SW 1271 (cell line): ENCODE data around the gene UHRF2.
"Not testable (repeated sequence)": the region's sequence is repeated elsewhere in the genome, so short reads cannot be mapped to it uniquely, and the experiment has no call there.

Experiments
- DNase-seq, 2 experiments: peaks; one replicate each; lab custom pipeline; 2025; lab: John Stamatoyannopoulos, UW

The UHRF2 gene

DNA sequence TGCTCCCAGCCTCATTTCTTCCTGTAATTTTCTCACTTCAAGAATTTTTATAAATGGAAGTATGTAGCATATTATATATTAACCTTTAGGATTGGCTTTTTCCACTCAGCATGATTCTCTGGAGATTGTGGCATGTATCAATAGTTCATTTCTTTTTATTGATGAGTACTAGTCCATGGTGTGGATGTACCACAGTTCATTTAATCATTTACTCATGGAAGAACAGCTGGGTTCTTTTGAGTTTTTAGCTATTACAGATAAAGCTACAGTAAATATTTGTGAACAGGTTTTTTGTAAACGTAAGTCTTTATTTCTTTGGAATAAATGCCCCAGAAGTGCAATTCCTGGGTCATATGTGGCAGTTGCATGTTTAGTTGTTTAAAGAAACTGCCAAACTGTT is 76.1 kb downstream of the UHRF2 start:
- no peak for DNase-seq

DNA sequence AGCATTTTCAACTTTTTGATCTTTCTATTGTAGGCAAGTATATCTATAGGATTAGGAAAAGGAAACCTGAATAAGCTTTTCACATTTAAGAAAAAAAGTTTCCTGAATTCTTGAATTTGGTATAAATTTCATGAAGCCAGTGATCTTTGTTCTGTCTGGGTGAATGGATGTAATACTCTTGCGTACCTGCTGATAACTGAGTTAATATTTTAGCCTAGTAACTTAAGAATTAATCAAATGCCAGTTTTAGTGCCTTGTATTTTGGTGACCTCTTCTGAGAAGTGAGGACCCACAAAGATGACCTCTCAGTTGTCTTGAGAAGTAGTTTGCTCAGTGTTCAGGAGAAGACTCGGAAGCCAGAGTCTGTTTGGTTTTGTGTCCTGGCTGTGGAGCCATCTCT is 77.9 kb downstream of the UHRF2 start:
- no peak for DNase-seq

DNA sequence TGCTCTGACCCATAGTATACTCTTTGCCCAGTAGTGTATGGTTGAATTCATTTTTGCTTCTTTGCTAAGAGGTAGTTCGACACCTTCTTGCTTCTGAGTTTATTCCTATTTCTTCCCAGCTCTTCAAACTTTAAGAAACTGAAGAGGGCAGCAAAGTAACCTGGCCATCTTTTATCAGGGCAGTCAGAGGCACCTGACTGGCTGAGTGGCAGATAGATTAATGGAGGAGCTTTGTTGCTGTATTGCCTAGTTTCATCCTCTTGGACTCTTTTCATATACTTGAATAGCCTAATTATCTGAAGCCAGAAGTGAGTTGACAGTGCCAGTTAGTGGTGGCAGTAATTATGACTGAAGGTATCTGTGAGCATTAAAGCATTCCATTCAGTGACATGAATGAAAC is 82.5 kb downstream of the UHRF2 start:
- DNase-seq: no peak

DNA sequence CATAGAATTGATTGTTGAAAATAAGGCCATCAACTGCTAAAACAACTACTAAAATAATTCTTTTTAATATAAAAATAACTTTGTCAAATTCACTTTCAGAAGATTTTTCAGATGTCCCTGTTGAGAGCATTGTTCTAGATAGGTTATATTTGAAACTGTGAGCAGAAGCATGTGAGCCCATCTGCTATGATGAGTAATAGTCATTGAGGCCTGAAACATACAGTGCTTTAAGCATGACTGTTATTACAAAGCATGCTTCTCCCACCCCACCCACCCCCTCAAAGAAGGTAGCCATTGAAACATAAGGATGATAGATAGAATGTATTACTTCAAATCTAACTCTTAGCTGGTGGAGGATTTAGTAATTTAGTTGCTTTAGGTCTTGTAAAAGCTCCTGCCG is 86.0 kb downstream of the UHRF2 start:
- DNase-seq: no peak

DNA sequence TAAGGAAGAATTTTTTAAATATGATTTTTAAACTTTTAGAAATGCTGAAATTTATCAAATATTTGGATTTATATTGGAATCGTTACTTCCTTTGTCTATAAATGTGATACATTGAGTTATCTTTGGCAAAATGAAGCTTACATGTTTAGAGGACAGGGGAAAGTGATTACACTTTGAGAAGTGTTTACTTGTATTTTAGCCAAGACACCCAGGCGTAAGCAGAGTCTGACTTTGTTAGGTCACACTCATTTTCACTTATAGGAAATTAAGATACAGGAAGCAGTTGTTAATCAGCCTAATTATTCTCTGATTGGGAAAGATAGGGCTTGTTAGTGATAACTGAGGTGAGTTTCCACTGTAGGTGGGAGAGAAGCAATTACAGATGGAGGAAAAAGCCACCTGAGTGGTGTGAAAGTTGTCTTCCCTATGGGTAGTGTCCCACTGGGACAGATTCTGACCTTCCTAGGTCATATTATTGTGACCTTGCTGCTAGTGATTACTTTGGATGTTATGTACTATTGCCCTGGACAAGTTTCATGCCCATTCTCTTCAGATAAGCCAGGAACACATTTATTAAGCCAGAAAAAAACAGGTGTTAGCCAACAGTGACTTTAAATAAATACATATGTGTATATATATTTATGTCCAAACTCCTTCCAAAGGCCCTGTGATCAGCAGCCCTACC is 88.7 kb downstream of the UHRF2 start:
- DNase-seq: no peak

DNA sequence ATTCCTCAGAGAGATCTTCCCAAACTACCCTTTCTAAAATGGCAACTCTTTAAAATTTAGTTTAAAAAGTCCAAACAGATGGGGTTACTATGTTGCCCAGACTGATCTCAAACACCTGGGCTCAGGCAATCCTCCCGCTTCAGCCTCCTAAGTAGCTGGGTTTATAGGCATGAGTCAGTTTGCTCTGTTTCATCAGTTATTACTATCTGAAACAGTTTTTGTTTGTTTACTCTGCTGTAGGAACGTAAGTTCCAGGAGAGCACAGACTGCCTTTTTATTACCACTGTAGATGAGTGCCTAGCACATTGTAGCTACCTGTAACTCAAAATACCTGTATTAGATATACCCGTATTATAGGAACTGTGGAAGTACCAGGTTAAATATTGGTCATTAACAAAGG is 89.4 kb downstream of the UHRF2 start:
- DNase-seq: no peak

DNA sequence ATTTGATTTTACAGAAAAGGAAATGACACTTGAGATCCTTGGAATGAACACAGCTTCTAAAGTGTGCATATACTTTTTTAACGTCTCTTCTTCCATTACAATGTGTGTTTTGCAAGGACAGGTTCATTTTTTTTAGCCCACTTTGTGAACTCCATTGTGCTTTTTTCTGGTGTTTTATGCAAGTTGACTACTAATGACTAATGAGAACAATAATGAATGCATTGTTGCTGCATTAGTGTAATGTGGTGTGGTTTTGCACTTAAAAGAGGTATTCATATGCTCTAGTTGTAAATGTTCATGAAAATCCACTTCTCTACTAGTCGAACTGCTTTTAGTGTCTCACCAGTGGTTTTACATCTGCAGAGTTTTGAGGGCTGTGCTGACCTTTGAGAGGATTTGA is 93.6 kb downstream of the UHRF2 start:
- no peak for DNase-seq

DNA sequence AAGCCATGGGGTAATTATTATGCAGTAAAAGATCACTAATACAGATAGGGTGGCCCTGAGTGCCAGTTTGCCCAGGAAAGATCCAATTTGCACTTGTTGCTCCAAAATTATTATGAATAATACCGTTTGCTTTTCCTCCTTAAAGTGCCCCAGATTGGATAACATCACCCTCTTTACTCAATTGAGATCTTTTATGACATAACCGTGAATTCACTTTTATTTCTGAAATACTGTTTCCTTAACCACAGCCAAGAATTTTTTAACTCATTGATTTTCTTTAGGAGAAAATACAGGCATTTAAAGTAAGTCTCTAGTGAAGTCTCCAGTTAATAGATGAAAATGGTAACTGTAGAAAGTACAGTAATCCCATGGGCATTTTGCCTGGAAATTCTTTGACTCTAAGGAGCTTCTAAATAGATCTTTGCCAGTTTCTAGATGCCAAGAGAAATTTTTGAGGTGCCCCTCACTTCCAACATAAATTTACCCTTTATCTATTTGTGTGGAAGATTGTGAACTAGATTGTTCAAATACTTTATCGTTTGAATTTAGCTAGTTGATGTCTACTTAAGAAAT is 99.2 kb downstream of the UHRF2 start:
- no peak for DNase-seq

DNA sequence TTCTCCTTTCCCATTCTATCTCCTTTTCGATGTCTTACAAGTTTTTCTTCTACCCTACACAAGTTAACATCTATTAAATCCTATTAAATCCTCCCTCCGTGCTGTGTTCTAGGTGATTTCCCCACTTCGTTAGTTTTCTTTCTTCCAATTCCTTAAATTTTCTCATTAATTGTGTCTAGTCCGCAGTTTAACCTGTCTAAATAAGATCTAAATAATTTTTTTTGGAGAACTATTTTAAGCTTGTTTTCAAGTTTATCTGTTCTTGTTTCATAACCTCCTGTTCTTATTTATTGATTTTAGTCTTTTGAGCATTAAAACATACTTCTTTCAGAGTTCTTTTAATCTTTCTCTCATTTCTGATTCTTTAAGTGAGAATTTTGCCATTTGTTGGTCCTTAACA is 109.3 kb downstream of the UHRF2 start:
- no peak for DNase-seq

DNA sequence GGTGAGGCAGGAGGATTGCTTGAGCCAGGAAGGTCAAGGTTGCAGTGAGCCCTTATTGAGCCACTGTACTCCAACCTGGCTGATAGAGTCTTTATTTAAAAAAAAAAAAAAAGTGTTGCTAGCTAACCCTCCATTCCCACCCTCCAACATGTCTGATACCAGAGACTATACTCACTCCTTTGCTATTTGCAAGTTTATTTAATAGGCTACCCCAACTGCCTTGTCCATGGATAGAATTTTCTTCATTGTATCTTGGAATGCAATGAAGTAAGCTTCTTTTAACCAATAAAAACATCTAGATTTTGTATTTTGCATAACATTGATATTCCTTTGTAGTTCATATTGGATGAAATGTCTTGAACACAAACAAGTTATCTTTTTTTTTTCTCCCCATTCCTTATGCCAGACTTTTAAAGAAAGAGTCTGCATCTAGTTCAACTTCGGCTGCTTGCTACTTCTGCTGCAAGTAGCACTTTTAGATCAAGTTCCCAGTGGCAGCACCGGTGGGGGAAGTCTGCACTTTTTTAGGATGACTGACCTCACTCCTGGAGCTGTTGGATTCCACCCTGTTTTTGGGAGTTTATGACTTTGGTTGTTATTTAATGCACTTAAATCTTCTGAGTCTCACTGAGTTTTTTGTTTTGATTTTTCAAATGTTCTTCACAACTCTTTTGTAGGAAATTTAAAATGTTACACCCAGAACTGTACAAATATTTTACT is 112.5 kb downstream of the UHRF2 start:
- no peak for DNase-seq

DNA sequence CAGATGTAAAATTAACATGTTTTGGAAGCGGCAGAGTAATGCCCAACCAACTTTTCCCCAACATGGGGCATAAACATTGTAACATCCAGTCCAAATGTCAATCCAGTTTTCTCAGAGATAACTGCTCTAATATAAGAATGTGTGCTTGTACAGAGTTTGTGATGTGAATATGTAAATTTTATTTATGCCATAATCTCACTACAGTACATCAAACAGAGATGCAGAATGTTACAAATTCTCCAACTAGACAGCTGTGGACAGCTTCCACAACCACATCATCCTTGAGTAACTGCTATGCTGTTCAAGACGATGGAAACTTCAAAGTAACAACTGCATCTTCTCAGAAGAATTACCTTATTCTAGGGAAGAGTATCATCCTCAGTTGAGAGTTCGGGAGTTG is 122.6 kb downstream of the UHRF2 start:
- DNase-seq: no peak

DNA sequence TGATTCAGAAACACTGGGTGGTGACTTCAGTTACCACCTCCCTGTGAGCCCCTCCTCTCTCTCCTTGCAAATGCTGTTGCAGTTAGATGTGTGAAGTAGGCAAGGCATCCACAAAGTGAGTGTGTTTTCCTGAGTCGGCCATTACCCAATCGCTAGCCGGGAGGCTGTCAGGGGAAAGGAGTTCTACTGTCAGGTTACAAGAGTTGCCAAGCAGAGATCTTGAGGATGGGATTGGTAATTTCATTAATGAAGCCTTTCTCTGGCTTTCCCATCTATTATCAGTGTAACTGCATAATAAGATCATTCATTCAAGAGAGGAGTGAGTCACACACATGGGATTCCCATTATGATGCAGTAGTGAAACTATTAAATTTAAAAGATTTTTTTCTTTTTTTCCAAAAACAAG is 125.7 kb downstream of the UHRF2 start:
- DNase-seq: no peak

DNA sequence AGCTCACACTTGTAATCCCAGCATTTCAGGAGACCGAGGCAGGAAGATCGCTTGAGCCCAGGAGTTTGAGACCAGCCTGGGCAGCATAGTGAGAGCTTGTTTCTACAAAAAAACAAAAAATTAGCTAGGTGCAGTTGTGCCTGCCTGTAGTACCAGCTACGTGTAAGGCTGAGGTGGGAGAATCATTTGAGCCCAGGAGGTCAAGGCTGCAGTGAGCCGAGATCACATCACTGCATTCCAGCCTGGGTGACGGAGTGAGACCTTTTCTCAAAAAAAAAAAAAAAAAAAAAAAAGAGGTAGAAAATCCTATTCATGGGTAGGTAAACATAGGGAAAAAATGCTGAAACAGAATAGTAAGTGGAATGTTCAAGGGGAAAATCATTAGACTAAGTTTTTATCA is 129.6 kb downstream of the UHRF2 start:
- not testable (repeated sequence) for DNase-seq

DNA sequence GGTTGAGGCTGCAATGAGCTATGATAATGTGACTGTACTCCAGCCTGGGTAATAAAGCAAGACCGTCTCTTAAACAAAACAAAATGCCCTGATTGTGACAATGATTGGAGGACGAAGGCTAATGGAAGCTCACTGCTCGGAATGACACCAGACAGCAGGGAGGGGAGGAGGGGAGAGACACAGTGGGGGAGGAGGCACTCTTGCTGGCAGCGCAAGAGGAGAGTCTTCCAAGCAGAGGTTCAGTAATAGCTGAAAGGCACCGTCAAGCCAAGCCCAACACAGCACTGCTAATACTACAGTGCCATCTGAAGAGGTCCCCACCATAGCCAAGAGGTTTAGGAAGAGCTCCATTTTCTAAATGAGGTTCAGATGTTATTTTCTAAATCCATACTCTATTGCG is 130.2 kb downstream of the UHRF2 start:
- no peak for DNase-seq

DNA sequence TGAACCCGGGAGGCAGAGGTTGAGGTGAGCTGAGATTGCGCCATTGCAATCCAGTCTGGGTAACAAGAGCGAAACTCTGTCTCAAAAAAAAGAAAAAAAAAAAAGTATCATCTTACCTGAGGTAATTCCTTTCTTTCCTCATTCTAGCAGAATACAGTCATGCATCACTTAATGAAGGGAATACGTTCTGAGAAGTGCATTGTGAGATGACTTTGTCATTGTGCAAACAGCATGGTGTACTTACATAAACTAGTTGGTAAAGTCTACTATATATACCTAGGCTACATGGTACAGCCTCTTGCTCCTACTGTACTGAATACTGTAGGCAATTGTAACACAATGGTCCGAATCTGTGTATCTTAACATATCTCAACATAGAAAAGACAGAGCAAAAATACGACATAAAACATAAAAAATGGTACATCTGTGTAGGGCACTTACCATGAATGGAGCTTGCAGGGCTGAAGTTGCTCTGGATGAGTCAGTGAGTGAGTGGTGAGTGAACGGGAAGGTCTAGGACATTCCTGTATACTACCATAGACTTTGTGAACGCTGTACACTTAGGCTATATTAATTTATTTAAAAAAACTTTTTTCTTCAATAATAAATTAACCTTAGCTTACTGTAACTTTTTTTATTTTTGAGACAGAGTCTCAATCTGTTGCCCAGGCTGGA is 132.2 kb downstream of the UHRF2 start:
- no peak for DNase-seq

DNA sequence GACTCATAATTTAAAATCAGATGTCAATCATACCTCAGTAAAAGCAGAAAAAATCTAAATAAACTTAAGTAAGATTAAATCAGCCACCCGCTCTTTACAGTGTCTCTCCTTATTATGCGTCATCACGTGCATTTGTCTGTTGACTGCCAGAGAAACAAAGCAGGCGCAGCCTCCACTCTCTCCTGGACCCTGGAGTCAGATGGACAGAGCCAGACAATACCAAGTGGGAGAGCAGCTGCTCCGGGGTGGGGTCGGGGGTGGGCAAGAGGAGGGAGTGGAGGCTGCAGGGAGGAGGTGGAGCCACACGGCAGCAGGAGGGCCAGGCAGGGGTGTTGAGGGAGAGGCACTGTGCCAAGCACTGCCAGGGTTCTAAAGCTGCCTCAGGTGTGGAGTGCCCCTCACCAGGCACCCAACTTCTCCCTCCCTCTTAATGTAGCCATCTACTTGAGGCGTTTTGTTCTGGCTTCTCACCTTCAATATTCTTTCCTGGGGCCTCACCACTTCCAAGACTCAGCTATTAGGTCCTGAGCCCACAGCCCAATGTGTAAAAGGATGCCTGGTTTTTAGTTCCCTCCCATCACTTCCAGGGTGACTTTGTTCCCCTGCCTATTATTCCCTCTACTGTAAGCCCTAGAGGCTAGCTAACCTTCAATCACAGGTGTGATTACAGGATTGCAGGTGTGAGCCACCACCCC is 136.3 kb downstream of the UHRF2 start:
- no peak for DNase-seq

DNA sequence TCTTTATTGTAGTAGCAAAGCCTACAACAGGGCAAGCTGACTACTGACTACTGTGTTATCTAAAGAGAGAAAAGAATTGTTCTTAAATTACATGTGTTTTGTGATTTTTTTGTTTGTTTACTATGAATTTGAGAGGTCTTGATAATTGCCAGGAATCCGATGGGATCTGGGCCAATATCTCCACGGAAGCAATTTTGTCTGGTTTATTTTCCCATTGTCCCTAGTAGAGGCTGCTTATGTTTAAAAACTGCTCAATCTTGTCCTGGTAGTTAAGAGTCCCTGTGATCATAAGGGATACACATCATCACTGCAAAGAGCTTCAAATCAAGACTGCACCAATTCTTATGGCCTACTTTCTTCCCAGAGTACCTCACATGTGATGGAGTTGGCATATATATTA is 138.1 kb downstream of the UHRF2 start:
- DNase-seq: no peak

DNA sequence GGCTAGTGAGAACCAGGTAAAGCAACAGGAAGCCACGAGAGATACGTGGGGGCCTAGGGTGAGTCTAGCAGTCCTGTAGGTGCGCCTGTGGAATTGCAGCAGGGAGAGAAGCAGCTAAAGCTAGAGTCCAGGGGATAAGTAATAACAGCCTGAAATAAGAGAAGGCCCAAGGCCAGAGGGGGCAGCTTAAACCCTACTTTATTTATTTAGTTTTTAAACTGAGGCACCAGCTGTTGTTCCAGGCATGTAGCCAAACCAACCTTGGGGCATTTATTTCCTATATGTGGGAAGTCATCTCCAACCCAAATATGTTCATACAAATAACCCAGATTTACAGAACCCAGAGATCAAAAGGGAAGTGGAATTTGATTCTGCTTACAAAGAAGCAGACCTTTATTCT is 139.0 kb downstream of the UHRF2 start:
- no peak for DNase-seq

DNA sequence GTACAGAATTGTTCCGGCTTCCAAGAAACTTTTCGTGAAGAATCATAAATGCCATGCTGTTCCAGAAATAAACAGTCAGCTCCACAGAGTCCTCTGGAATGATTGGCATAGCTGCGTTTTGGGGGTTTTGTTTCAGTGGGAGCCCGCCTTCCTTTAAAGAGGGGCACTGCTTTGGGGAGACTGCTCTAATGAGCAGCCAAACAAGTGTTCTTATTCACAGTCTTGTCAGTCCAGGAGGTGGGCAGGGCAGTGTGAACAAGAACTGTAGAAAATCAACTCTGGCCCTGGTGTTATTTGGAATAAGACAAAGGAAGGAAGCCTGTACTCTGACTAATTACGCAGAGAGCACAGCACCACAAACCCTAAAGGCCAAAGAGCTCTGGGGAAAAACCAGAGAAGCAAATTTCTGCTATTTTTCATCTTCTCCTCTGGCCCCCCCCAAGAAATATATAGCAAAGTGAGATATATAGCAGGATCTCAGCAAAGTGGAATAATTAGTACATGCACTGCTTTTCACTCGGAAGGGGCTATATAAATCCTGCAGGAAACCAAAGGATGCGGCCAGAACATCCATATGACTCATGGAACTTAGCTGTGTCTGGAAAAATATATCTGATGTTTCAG is 139.6 kb downstream of the UHRF2 start:
- DNase-seq: no peak

DNA sequence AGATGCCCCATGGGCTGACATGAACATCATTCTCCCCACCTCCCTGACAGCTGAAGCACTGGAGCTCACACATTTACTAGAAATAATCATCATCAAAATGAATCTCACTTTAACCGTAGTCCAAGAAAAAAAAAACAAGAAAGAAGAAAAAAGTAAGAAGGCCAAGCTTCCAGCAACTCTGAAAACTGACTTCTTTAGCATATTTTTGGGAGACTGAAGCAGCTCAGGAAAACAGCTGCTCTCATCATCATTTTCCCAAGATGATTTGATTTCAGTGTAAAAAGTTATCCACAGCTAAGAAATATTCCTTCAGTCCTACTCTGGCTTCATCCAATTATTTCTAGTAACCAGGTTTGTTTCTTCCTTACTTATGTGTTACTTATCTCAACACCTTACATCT is 140.9 kb downstream of the UHRF2 start:
- DNase-seq: no peak
